HepG2 (cell line): ENCODE measurements around the gene CCR3. TPM values are rescaled to one million over a fixed set of nuclear protein-coding genes. Genes with fewer than 3 reads are reported as not detected.

ENCODE experiments used
- ATAC-seq: fragments of 200-7000 bp; cut with Tn5 transposase; 3 replicates; pipeline ENCODE4 v1.9.1; 2020; ENCODE audit warnings: mild to moderate bottlenecking, moderate library complexity
- BruUV-seq: library from RNA; stranded (reverse); fragments of 400-500 nt; replicated peaks from 2 replicates; lab custom pipeline; 2021; lab: Mats Ljungman, UMichigan
- CTCF ChIA-PET: fragments of 300-600 bp; formaldehyde crosslinking; extraction: SDS; loops from one replicate; lab custom pipeline; 2021; ENCODE audit warnings: low total read pairs, inconsistent platforms, low intra/inter-chr PET ratio; lab: Yijun Ruan, JAX
- POLR2A ChIA-PET: fragments of 350-600 bp; sonication (Branson Sonifier 250); formaldehyde crosslinking; loops from one replicate; lab custom pipeline; 2020; ENCODE audit warnings: antibody characterized with exemption, inconsistent platforms; lab: Yijun Ruan, JAX
- DNase-seq: peaks from one replicate; pipeline ENCODE4 v3.0.0-alpha.2; 2015; ENCODE audit warnings: low spot score
- FAIRE-seq: peaks from 3 replicates; lab custom pipeline; 2011; peaks lifted over from hg19 to GRCh38; lab: Jason Lieb, UNC
- H2AFZ ChIP-seq: one replicate; pipeline ENCODE4 v1.6.1; 2011; ENCODE audit warnings: low read length, inconsistent platforms
- H3K27ac ChIP-seq: fragments of 300-600 bp; 3 replicates; pipeline ENCODE4 v1.8.0; 2011; ENCODE audit warnings: mixed run types, mild to moderate bottlenecking, mixed read lengths, low read length, inconsistent platforms; ENCODE audit not compliant: insufficient read depth; ENCODE audit errors: extremely low read length
- H3K27me3 ChIP-seq, 2 experiments: fragments of 200-600 bp in 1 of 2; 2 replicates in 1 of 2; 3 replicates in 1 of 2; pipeline versions ENCODE4 v1.6.0 to v1.8.0; 2011; ENCODE audit warnings: low read length in 2 of 2, mild to moderate bottlenecking in 2 of 2, moderate library complexity in 2 of 2, inconsistent platforms in 1 of 2; ENCODE audit not compliant: insufficient read depth in 2 of 2, control insufficient read depth in 1 of 2
- H3K36me3 ChIP-seq, 2 experiments: fragments of 200-600 bp in 1 of 2; replicated peaks in 1 of 2; 2 replicates in 1 of 2; 3 replicates in 1 of 2; pipeline versions ENCODE4 v1.5.1 to v1.8.0; 2011; ENCODE audit warnings: low read length in 2 of 2, inconsistent platforms in 1 of 2; ENCODE audit not compliant: insufficient read depth in 2 of 2, control insufficient read depth in 1 of 2
- H3K4me1 ChIP-seq: 2 replicates; pipeline ENCODE4 v1.5.1; 2012; ENCODE audit warnings: low read length, inconsistent platforms; ENCODE audit not compliant: insufficient read depth
- H3K4me2 ChIP-seq: 2 replicates; pipeline ENCODE4 v1.6.0; 2011; ENCODE audit warnings: low read depth, low read length, inconsistent platforms
- H3K4me3 ChIP-seq, 3 experiments: fragments of 200-600 bp in 1 of 3; sonication (generic), shearing (Covaris generic) in 1 of 3; replicated peaks in 1 of 3; 2 replicates each; pipeline ENCODE4 v1.5.1; 2011 to 2016; ENCODE audit warnings: low read length in 3 of 3, inconsistent platforms in 2 of 3, low read depth in 2 of 3, mild to moderate bottlenecking in 2 of 3, control low read depth in 1 of 3, mixed read lengths in 1 of 3; ENCODE audit not compliant: insufficient read depth in 1 of 3
- H3K79me2 ChIP-seq: one replicate; pipeline ENCODE4 v1.6.1; 2011; ENCODE audit warnings: low read length, inconsistent platforms; ENCODE audit not compliant: insufficient read depth
- H3K9ac ChIP-seq: 2 replicates; pipeline ENCODE4 v1.6.0; 2011; ENCODE audit warnings: mild to moderate bottlenecking, low read depth, low read length, inconsistent platforms; ENCODE audit not compliant: insufficient read depth
- H3K9me3 ChIP-seq: 2 replicates; pipeline ENCODE4 v1.5.1; 2012; ENCODE audit warnings: mild to moderate bottlenecking, low read length
- H4K20me1 ChIP-seq: 2 replicates; pipeline ENCODE4 v1.6.0; 2011; ENCODE audit warnings: inconsistent platforms, mild to moderate bottlenecking, low read length, moderate library complexity; ENCODE audit not compliant: insufficient read depth
- AFF4 ChIP-seq: sonication (generic); formaldehyde crosslinking; IDR thresholded peaks from 2 replicates; pipeline ENCODE4 v1.4.0; 2020; ENCODE audit warnings: missing genetic modification reagents
- CTCF ChIP-seq: sonication (generic); formaldehyde crosslinking; IDR thresholded peaks from 2 replicates; pipeline ENCODE4 v1.5.0; 2020; ENCODE audit warnings: mild to moderate bottlenecking, missing genetic modification reagents, moderate library complexity
- KDM2A ChIP-seq: sonication (generic); formaldehyde crosslinking; IDR thresholded peaks from 2 replicates; pipeline ENCODE4 v1.4.0; 2020; ENCODE audit warnings: low read depth, missing genetic modification reagents, borderline replicate concordance
- PAWR ChIP-seq: sonication (generic); formaldehyde crosslinking; IDR thresholded peaks from 2 replicates; pipeline ENCODE4 v1.4.0; 2020; ENCODE audit warnings: missing genetic modification reagents, mild to moderate bottlenecking, borderline replicate concordance
- RAD21 ChIP-seq: fragments of 450-650 bp; formaldehyde crosslinking; IDR thresholded peaks from 2 replicates; pipeline ENCODE4 v1.5.0; 2020; ENCODE audit warnings: mild to moderate bottlenecking
- ZFP37 ChIP-seq: sonication (generic); formaldehyde crosslinking; IDR thresholded peaks from 2 replicates; pipeline ENCODE4 v1.4.0; 2020; ENCODE audit warnings: missing genetic modification reagents, borderline replicate concordance
- ZNF138 ChIP-seq: sonication (generic); formaldehyde crosslinking; IDR thresholded peaks from 2 replicates; pipeline ENCODE4 v1.5.0; 2020; ENCODE audit warnings: mild to moderate bottlenecking, low read depth, missing genetic modification reagents
- ZNF264 ChIP-seq: sonication (generic); formaldehyde crosslinking; IDR thresholded peaks from 2 replicates; pipeline ENCODE4 v1.4.0; 2020; ENCODE audit warnings: missing genetic modification reagents
- ZNF275 ChIP-seq: sonication (generic); formaldehyde crosslinking; IDR thresholded peaks from 2 replicates; pipeline ENCODE4 v1.8.0; 2022; ENCODE audit warnings: missing genetic modification reagents, mild to moderate bottlenecking, inconsistent platforms, borderline replicate concordance
- ZNF773 ChIP-seq: sonication (generic); formaldehyde crosslinking; IDR thresholded peaks from 2 replicates; pipeline ENCODE4 v1.4.0; 2020; ENCODE audit warnings: missing genetic modification reagents, borderline replicate concordance
- WGBS: methylation state at CpG from one replicate; pipeline ENCODE4 v1.1.6; 2017; ENCODE audit warnings: low lambda C conversion rate; 5-methylcytosine and 5-hydroxymethylcytosine counted together
- in situ Hi-C: cut with HindIII; loops from 2 replicates; pipeline ENCODE4 v1.10.0; 2017; ENCODE audit warnings: low pct_unique_long_range_greater_than_20kb; ENCODE audit not compliant: extremely low pct_ligation_motif_present
- intact Hi-C: fragments of 100-400 bp; cut with micrococcal nuclease; formaldehyde crosslinking; loops from one replicate; pipeline ENCODE4 v1.10.0; 2022; ENCODE audit not compliant: unreplicated experiment
- polyA plus RNA-seq, 8 experiments: library from polyadenylated mRNA; depleted of rRNA in 3 of 8; stranded (reverse) in 7 of 8; unstranded in 1 of 8; fragments of >200 nt; fragmentation: Illumina TruSeq in 4 of 8; extraction: Trizol in 4 of 8; gene quantifications; 2 replicates each; pipeline versions ENCODE4 v1.2.1 to v1.2.3, GENCODE V29; 2011 to 2016; ENCODE audit warnings: low read depth in 4 of 8, missing spikeins in 1 of 8, mixed read lengths in 1 of 8; ENCODE audit not compliant: insufficient read depth in 1 of 8
- total RNA-seq, 5 experiments: library from RNA; depleted of rRNA; stranded (reverse); fragments of >200 nt; fragmentation: Illumina TruSeq; extraction: Trizol; gene quantifications; 2 replicates each; pipeline ENCODE4 v1.2.3, GENCODE V29; 2016; ENCODE audit warnings: low read depth in 1 of 5
- TF ChIP-seq, protein P1 (sequence below): sonication (generic); formaldehyde crosslinking; IDR thresholded peaks from 2 replicates; pipeline ENCODE4 v1.4.0; 2020; ENCODE audit warnings: missing genetic modification reagents, borderline replicate concordance

The CCR3 gene
- total and polyA plus RNA-seq, 2 of the 13 experiments (the other 11 are each of a cell fraction or from before 2014, with no cell fraction given), result not detected

DNA sequence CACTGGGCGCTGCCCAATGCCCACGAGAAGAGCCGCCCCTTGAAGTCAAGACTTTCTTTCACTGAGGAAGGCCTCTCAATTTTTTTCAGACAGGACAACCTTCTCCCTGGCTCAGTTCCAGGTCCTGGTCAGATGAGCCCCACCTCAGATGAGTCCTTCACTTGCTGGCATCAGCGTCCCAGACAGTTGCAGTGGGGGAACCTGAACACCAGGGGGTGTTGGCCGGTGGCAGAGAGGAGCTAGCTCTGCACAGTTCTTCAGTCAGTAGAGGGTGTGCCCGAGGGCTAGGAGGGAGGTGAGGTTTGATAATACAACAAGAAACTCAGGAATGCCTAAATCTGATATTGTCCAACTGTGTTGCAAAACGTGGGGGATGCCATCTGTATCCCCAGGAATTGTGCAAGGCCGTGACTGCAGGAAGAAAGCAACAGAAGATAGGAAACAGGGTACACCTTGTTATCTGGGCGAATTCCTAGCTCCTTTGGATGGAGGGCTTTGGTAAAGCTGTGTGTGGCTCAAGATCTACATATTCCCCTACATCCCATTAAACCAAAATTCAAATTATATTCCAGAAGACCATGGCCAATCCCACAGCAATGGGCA lies 34.3 kb downstream of the CCR3 start:
- BruUV-seq, result no TSS peak
- POLR2A ChIA-PET, result no interaction called here
- no peaks in the 10 kb centered on the region for H3K79me2 ChIP-seq
- TF ChIP-seq KDM2A (CRISPR knock-in tag) (peak; percentile 26; the same call in 1 of the 2 replicates), ZNF138 (CRISPR knock-in tag) (no peak), ZNF275 (no peak), RAD21 (CRISPR knock-in tag) (0 out of 2 replicates have a peak, but pooled peaks have one; percentile 27), ZNF773 (CRISPR knock-in tag) (no peak), ZNF264 (CRISPR knock-in tag) (no peak), CTCF (peak; percentile 74), AFF4 (no peak), PAWR (CRISPR knock-in tag) (no peak), ZFP37 (CRISPR knock-in tag) (no peak)
- TF ChIP-seq, protein P1, sequence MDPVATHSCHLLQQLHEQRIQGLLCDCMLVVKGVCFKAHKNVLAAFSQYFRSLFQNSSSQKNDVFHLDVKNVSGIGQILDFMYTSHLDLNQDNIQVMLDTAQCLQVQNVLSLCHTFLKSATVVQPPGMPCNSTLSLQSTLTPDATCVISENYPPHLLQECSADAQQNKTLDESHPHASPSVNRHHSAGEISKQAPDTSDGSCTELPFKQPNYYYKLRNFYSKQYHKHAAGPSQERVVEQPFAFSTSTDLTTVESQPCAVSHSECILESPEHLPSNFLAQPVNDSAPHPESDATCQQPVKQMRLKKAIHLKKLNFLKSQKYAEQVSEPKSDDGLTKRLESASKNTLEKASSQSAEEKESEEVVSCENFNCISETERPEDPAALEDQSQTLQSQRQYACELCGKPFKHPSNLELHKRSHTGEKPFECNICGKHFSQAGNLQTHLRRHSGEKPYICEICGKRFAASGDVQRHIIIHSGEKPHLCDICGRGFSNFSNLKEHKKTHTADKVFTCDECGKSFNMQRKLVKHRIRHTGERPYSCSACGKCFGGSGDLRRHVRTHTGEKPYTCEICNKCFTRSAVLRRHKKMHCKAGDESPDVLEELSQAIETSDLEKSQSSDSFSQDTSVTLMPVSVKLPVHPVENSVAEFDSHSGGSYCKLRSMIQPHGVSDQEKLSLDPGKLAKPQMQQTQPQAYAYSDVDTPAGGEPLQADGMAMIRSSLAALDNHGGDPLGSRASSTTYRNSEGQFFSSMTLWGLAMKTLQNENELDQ (CRISPR knock-in tag), result no peak

More for the DNA sequence above, 34.3 kb downstream of the CCR3 start:
- FAIRE-seq (peak; percentile 60), ATAC-seq (peak; percentile 93), DNase-seq (peak; percentile 20)
- no peak overlapping the region for H3K27ac ChIP-seq
- no peaks in the 10 kb centered on the region for H3K36me3 ChIP-seq
- intact Hi-C loops (loop anchor here (2.0 kb wide), 1 partner anchor 96 kb away; no protein-coding TSS in a partner anchor), in situ Hi-C loops (no loop called here)
- H2AFZ ChIP-seq, result no peak overlapping the region
- H3K9ac ChIP-seq, result no peak overlapping the region
- no peaks in the 10 kb centered on the region for H4K20me1 ChIP-seq
- peaks cover 5% of the 10 kb centered on the region; the same call in 1 of the 2 replicates for H3K9me3 ChIP-seq
- peaks cover 0 to 6% of the 10 kb centered on the region in 2 experiments; a peak in 1 of 5 replicates for H3K27me3 ChIP-seq
- H3K4me1 ChIP-seq, result no peaks in the 10 kb centered on the region
- H3K4me2 ChIP-seq, result no peak overlapping the region
- 3% methylated on average over 8 of the region's 9 CpGs for WGBS
- CTCF ChIA-PET, result interaction anchor here (2.2 kb wide), 1 partner anchor 102 kb away, joined by 16 read pairs; no protein-coding TSS in a partner anchor
- no peak overlapping the region for H3K4me3 ChIP-seq
